DOHH2 (cell line): ENCODE results near the gene DHRS7C.

Source experiments
- H3F3A ChIP-seq: fragments of 200-600 bp; sonication (generic), shearing (Covaris generic); 2 replicates; pipeline ENCODE4 v1.6.0; 2016; ENCODE audit warnings: antibody characterized with exemption, mild to moderate bottlenecking; ENCODE audit not compliant: control insufficient read depth, insufficient read depth
- H3K27ac ChIP-seq: fragments of 200-600 bp; sonication (generic); 2 replicates; pipeline ENCODE4 v1.5.1; 2014; ENCODE audit warnings: low read depth, mild to moderate bottlenecking, low read length, moderate library complexity
- H3K27me3 ChIP-seq: fragments of 200-600 bp; sonication (generic); 2 replicates; pipeline ENCODE4 v1.6.1; 2014; ENCODE audit warnings: mild to moderate bottlenecking, low read length, mixed read lengths; ENCODE audit not compliant: control insufficient read depth
- H3K36me3 ChIP-seq: fragments of 200-600 bp; sonication (generic); 2 replicates; pipeline ENCODE4 v1.6.1; 2014; ENCODE audit warnings: mild to moderate bottlenecking, low read length, moderate library complexity, mixed read lengths; ENCODE audit not compliant: control insufficient read depth
- H3K4me1 ChIP-seq: fragments of 200-600 bp; sonication (generic); 2 replicates; pipeline ENCODE4 v1.6.1; 2014; ENCODE audit warnings: mild to moderate bottlenecking, low read length, mixed read lengths; ENCODE audit not compliant: control insufficient read depth
- H3K4me2 ChIP-seq: fragments of 200-600 bp; sonication (generic); 2 replicates; pipeline ENCODE4 v1.6.0; 2014; ENCODE audit warnings: mild to moderate bottlenecking, low read length, moderate library complexity
- H3K4me3 ChIP-seq: fragments of 200-600 bp; sonication (generic); 2 replicates; pipeline ENCODE4 v1.5.1; 2014; ENCODE audit warnings: mild to moderate bottlenecking, low read length, mixed read lengths
- H3K79me2 ChIP-seq: fragments of 200-600 bp; sonication (generic); 2 replicates; pipeline ENCODE4 v1.6.1; 2014; ENCODE audit warnings: mild to moderate bottlenecking, low read length, mixed read lengths; ENCODE audit not compliant: control insufficient read depth
- H3K9me2 ChIP-seq: fragments of 200-600 bp; sonication (generic); replicated peaks from 2 replicates; pipeline ENCODE4 v1.6.1; 2014; ENCODE audit warnings: mild to moderate bottlenecking, low read length, mixed read lengths; ENCODE audit not compliant: control insufficient read depth
- H3K9me3 ChIP-seq: fragments of 200-600 bp; sonication (generic); 2 replicates; pipeline ENCODE4 v1.6.1; 2014; ENCODE audit warnings: antibody characterized with exemption, low read length, mixed read lengths; ENCODE audit not compliant: control insufficient read depth, insufficient read depth
- H4K20me1 ChIP-seq: fragments of 200-600 bp; sonication (generic); 2 replicates; pipeline ENCODE4 v1.6.0; 2014; ENCODE audit warnings: low read depth, mild to moderate bottlenecking, antibody characterized with exemption, low read length, moderate library complexity; ENCODE audit not compliant: control insufficient read depth, insufficient read depth
- CTCF ChIP-seq: fragments of 200-600 bp; sonication (generic); IDR thresholded peaks from one replicate; pipeline ENCODE4 v1.5.1; 2014; ENCODE audit warnings: antibody characterized with exemption, mild to moderate bottlenecking, low read depth, low read length; ENCODE audit not compliant: poor library complexity, severe bottlenecking
- EZH2phosphoT487 ChIP-seq: fragments of 200-600 bp; sonication (generic); IDR thresholded peaks from 2 replicates; pipeline ENCODE4 v1.6.1; 2017; ENCODE audit warnings: borderline replicate concordance, mild to moderate bottlenecking, antibody characterized with exemption, low read length, moderate library complexity, mixed read lengths

Gene DHRS7C

GRCh38 chr17:9790889-9791876 lies at the start of gene DHRS7C:
DHRS7C (minus strand) TSS chr17:9791592; CDS start chr17:9791284, 308 bp downstream.
- H3K4me1 ChIP-seq: no peaks in the 10 kb centered on the region
- no peaks in the 10 kb centered on the region for H3K9me3 ChIP-seq
- no peak within 1 kb of the TSS for H3K4me2 ChIP-seq
- H4K20me1 ChIP-seq: no peaks in the 10 kb centered on the region
- H3K36me3 ChIP-seq: no peaks in the 10 kb centered on the region
- H3K79me2 ChIP-seq: no peaks in the 10 kb centered on the region
- no peaks in the 10 kb centered on the region for H3K27me3 ChIP-seq
- no peaks in the 10 kb centered on the region for H3K9me2 ChIP-seq
- no peak within 1 kb of the TSS for H3K27ac ChIP-seq
- no peaks in the 10 kb centered on the region for H3F3A ChIP-seq
- H3K4me3 ChIP-seq: no peak within 1 kb of the TSS
- TF ChIP-seq EZH2phosphoT487: no peak
- TF ChIP-seq CTCF: no peak

- no peaks in the 10 kb centered on the region for H3F3A ChIP-seq
- no peaks in the 10 kb centered on the region for H3K9me2 ChIP-seq
- no peaks in the 10 kb centered on the region for H3K36me3 ChIP-seq
- H4K20me1 ChIP-seq: no peaks in the 10 kb centered on the region
- TF ChIP-seq EZH2phosphoT487 (no peak), CTCF (no peak)
- H3K4me1 ChIP-seq: no peaks in the 10 kb centered on the region
- no peak overlapping the region for H3K4me2 ChIP-seq
- H3K9me3 ChIP-seq: no peaks in the 10 kb centered on the region
- H3K79me2 ChIP-seq: no peaks in the 10 kb centered on the region
- no peak overlapping the region for H3K27ac ChIP-seq
- no peak overlapping the region for H3K4me3 ChIP-seq
- no peaks in the 10 kb centered on the region for H3K27me3 ChIP-seq
Observed at GRCh38 chr17:9839433-9839832, 48.0 kb upstream of the DHRS7C start.

- H3K4me1 ChIP-seq: no peaks in the 10 kb centered on the region
- H3K27me3 ChIP-seq: no peaks in the 10 kb centered on the region
- TF ChIP-seq CTCF (no peak), EZH2phosphoT487 (no peak)
- no peaks in the 10 kb centered on the region for H3K79me2 ChIP-seq
- H3K4me2 ChIP-seq: no peak overlapping the region
- no peaks in the 10 kb centered on the region for H3K9me3 ChIP-seq
- H3K4me3 ChIP-seq: no peak overlapping the region
- no peaks in the 10 kb centered on the region for H3F3A ChIP-seq
- H3K9me2 ChIP-seq: no peaks in the 10 kb centered on the region
- H3K27ac ChIP-seq: no peak overlapping the region
- H4K20me1 ChIP-seq: no peaks in the 10 kb centered on the region
- H3K36me3 ChIP-seq: no peaks in the 10 kb centered on the region
Observed at GRCh38 chr17:9837551-9838471, 46.4 kb upstream of the DHRS7C start.
